H9 (cell line): Measurements from ENCODE around the gene BAIAP2L1. TPM values are rescaled to one million over a fixed set of nuclear protein-coding genes. Genes with fewer than 3 reads are reported as not detected.
A peak's percentile ranks its signal among the peaks of the same experiment; 100 is the strongest.

ENCODE experiments used
- DNase-seq: peaks from one replicate; pipeline ENCODE4 v3.0.0-alpha.2; 2017
- H2AFZ ChIP-seq: one replicate; pipeline ENCODE4 v1.6.1; 2013; ENCODE audit warnings: mild to moderate bottlenecking, low read length, control low read depth, moderate library complexity
- H2AK5ac ChIP-seq: 2 replicates; pipeline ENCODE4 v1.6.1; 2013; ENCODE audit warnings: low read length, control low read depth, mixed read lengths; ENCODE audit not compliant: insufficient read length
- H2BK120ac ChIP-seq: one replicate; pipeline ENCODE4 v1.6.1; 2013; ENCODE audit warnings: low read depth, mild to moderate bottlenecking, low read length, control low read depth, inconsistent platforms; ENCODE audit not compliant: poor library complexity, severe bottlenecking
- H2BK12ac ChIP-seq: 2 replicates; pipeline ENCODE4 v1.6.1; 2013; ENCODE audit warnings: low read length, control low read depth, mixed read lengths, low read depth; ENCODE audit not compliant: insufficient read length
- H2BK15ac ChIP-seq: 2 replicates; pipeline ENCODE4 v1.6.1; 2013; ENCODE audit warnings: low read depth, low read length, control low read depth
- H2BK20ac ChIP-seq: one replicate; pipeline ENCODE4 v1.6.1; 2013; ENCODE audit warnings: low read depth, mild to moderate bottlenecking, low read length, control low read depth, inconsistent platforms; ENCODE audit not compliant: poor library complexity, severe bottlenecking
- H2BK5ac ChIP-seq: 2 replicates; pipeline ENCODE4 v1.6.1; 2013; ENCODE audit warnings: low read length, control low read depth, mixed read lengths; ENCODE audit not compliant: insufficient read length
- H3K14ac ChIP-seq: 2 replicates; pipeline ENCODE4 v1.6.1; 2013; ENCODE audit warnings: low read length, control low read depth; ENCODE audit not compliant: insufficient read depth
- H3K18ac ChIP-seq: 2 replicates; pipeline ENCODE4 v1.6.1; 2013; ENCODE audit warnings: low read depth, mild to moderate bottlenecking, mixed read lengths, low read length, control low read depth; ENCODE audit not compliant: insufficient read length
- H3K23ac ChIP-seq: 2 replicates; pipeline ENCODE4 v1.6.1; 2013; ENCODE audit warnings: low read length, control low read depth, mixed read lengths, low read depth; ENCODE audit not compliant: insufficient read length
- H3K23me2 ChIP-seq: 2 replicates; pipeline ENCODE4 v1.6.1; 2013; ENCODE audit warnings: low read depth, mild to moderate bottlenecking, mixed read lengths, low read length, control low read depth; ENCODE audit not compliant: insufficient read length, poor library complexity, severe bottlenecking
- H3K27ac ChIP-seq: 2 replicates; pipeline ENCODE4 v1.5.1; 2013; ENCODE audit warnings: low read length, control low read depth, mixed read lengths, low read depth; ENCODE audit not compliant: insufficient read length
- H3K27me3 ChIP-seq: 2 replicates; pipeline ENCODE4 v1.6.1; 2013; ENCODE audit warnings: low read length, control low read depth, inconsistent platforms; ENCODE audit not compliant: insufficient read depth
- H3K4ac ChIP-seq: 2 replicates; pipeline ENCODE4 v1.6.1; 2013; ENCODE audit warnings: low read depth, mild to moderate bottlenecking, control low read depth, inconsistent platforms, low read length, moderate library complexity
- H3K4me1 ChIP-seq: 2 replicates; pipeline ENCODE4 v1.6.1; 2013; ENCODE audit warnings: low read length, control low read depth, inconsistent platforms; ENCODE audit not compliant: insufficient read depth
- H3K4me2 ChIP-seq: 2 replicates; pipeline ENCODE4 v1.6.1; 2013; ENCODE audit warnings: low read length, control low read depth, mixed read lengths; ENCODE audit not compliant: insufficient read length, insufficient read depth
- H3K56ac ChIP-seq: 2 replicates; pipeline ENCODE4 v1.6.1; 2013; ENCODE audit warnings: low read depth, mild to moderate bottlenecking, mixed read lengths, low read length, control low read depth; ENCODE audit not compliant: insufficient read length
- H3K79me1 ChIP-seq: 2 replicates; pipeline ENCODE4 v1.6.1; 2013; ENCODE audit warnings: low read depth, mild to moderate bottlenecking, moderate library complexity, low read length, control low read depth, inconsistent platforms; ENCODE audit not compliant: insufficient read depth, poor library complexity, severe bottlenecking
- H3K79me2 ChIP-seq: 2 replicates; pipeline ENCODE4 v1.6.1; 2013; ENCODE audit warnings: low read length, control low read depth, inconsistent platforms; ENCODE audit not compliant: insufficient read depth
- H3K9ac ChIP-seq: 2 replicates; pipeline ENCODE4 v1.6.1; 2013; ENCODE audit warnings: low read length, control low read depth, mixed read lengths; ENCODE audit not compliant: insufficient read length; ENCODE audit errors: extremely low read depth
- H3K9me3 ChIP-seq: one replicate; pipeline ENCODE4 v1.6.1; 2013; ENCODE audit warnings: low read depth, low read length, inconsistent platforms; ENCODE audit not compliant: control insufficient read depth
- H3T11ph ChIP-seq: one replicate; pipeline ENCODE4 v1.6.1; 2013; ENCODE audit warnings: mild to moderate bottlenecking, low read length, control low read depth, inconsistent platforms
- H4K20me1 ChIP-seq: one replicate; pipeline ENCODE4 v1.6.1; 2013; ENCODE audit not compliant: control insufficient read depth, insufficient read length, insufficient read depth
- H4K5ac ChIP-seq: 2 replicates; pipeline ENCODE4 v1.6.1; 2013; ENCODE audit warnings: low read depth, mild to moderate bottlenecking, mixed read lengths, low read length, control low read depth; ENCODE audit not compliant: insufficient read length
- H4K8ac ChIP-seq: replicated peaks from 2 replicates; pipeline ENCODE4 v1.6.1; 2013; ENCODE audit warnings: low read length, control low read depth, mixed read lengths, low read depth; ENCODE audit not compliant: insufficient read length
- H4K91ac ChIP-seq: 2 replicates; pipeline ENCODE4 v1.6.1; 2013; ENCODE audit warnings: low read depth, mild to moderate bottlenecking, moderate library complexity, mixed read lengths, low read length, control low read depth; ENCODE audit not compliant: insufficient read length
- H3K27ac Mint-ChIP-seq, 3 experiments: 2 replicates in 2 of 3; 3 replicates in 1 of 3; pipeline ENCODE4 v1.8.0; 2020 to 2021; ENCODE audit warnings: mixed read lengths in 3 of 3, mild to moderate bottlenecking in 1 of 3, moderate library complexity in 1 of 3
- H3K27me3 Mint-ChIP-seq: 2 replicates; pipeline ENCODE4 v1.8.0; 2021; ENCODE audit warnings: low read depth, mild to moderate bottlenecking, moderate library complexity, mixed read lengths
- H3K36me3 Mint-ChIP-seq, 3 experiments: 2 replicates in 2 of 3; 3 replicates in 1 of 3; pipeline ENCODE4 v1.8.0; 2020 to 2021; ENCODE audit warnings: low read depth in 3 of 3, mixed read lengths in 3 of 3; ENCODE audit not compliant: insufficient read depth in 1 of 3
- H3K4me1 Mint-ChIP-seq, 2 experiments: 2 replicates each; pipeline ENCODE4 v1.8.0; 2020; ENCODE audit warnings: mixed read lengths in 2 of 2
- H3K4me3 Mint-ChIP-seq, 2 experiments: 2 replicates in 1 of 2; 3 replicates in 1 of 2; pipeline ENCODE4 v1.8.0; 2020 to 2021; ENCODE audit warnings: mild to moderate bottlenecking in 2 of 2, mixed read lengths in 2 of 2, moderate library complexity in 1 of 2
- H3K9me3 Mint-ChIP-seq, 2 experiments: 2 replicates in 1 of 2; 3 replicates in 1 of 2; pipeline ENCODE4 v1.8.0; 2020; ENCODE audit warnings: mild to moderate bottlenecking in 2 of 2, mixed read lengths in 2 of 2, moderate library complexity in 1 of 2
- CTCF ChIP-seq: fragments of 200-600 bp; sonication (generic); conservative IDR thresholded peaks from 3 replicates; pipeline ENCODE4 v1.8.0; 2021; ENCODE audit warnings: antibody characterized with exemption, mild to moderate bottlenecking
- WGBS: extraction: QIAGEN DNeasy Blood & Tissue Kit; methylation state at CpG from one replicate; pipeline ENCODE4 v1.1.7; 2013; ENCODE audit warnings: missing lambda C conversion rate, low lambda C conversion rate, mixed read lengths; ENCODE audit not compliant: insufficient read length; ENCODE audit errors: extremely low coverage; 5-methylcytosine and 5-hydroxymethylcytosine counted together
- total RNA-seq: library from RNA; stranded (reverse); gene quantifications from 2 replicates; pipeline ENCODE4 v1.2.1, GENCODE V29; 2021

The BAIAP2L1 gene
- total RNA-seq, 1 experiment from 2014 or later, result 25.9 TPM

- peaks cover 6% of the 10 kb centered on the region for H3K79me1 ChIP-seq
- no peaks in the 10 kb centered on the region for H3K9me3 ChIP-seq
- H3K27ac ChIP-seq, result no peak overlapping the region
- no peak overlapping the region for H3T11ph ChIP-seq
- Mint-ChIP-seq H3K9me3 (no peaks in the 10 kb centered on the region), H3K4me1 (peaks cover 30 to 42% of the 10 kb centered on the region in 2 experiments), H3K27ac (peak overlapping the region in 2 of 3 experiments; percentile 86 to 87; a peak in 2 of 7 replicates), H3K36me3 (peaks cover 8 to 38% (median 30%) of the 10 kb centered on the region in 3 experiments), H3K27me3 (no peaks in the 10 kb centered on the region), H3K4me3 (no peak overlapping the region)
- no peak overlapping the region for H2BK20ac ChIP-seq
- H3K23me2 ChIP-seq, result peaks cover under 1% of the 10 kb centered on the region
- no peaks in the 10 kb centered on the region for H3K27me3 ChIP-seq
- H2AK5ac ChIP-seq, result no peak overlapping the region
- H2BK15ac ChIP-seq, result no peak overlapping the region
- H4K91ac ChIP-seq, result no peak overlapping the region
- H3K9ac ChIP-seq, result no peak overlapping the region
- no peaks in the 10 kb centered on the region for H4K20me1 ChIP-seq
- no CpG with 5 or more reads among the region's 14 CpGs for WGBS
- no peak overlapping the region for H3K18ac ChIP-seq
- no peak overlapping the region for H3K4me2 ChIP-seq
- H3K23ac ChIP-seq, result no peak overlapping the region
- H3K4ac ChIP-seq, result no peak overlapping the region
- H4K8ac ChIP-seq, result no peak overlapping the region
- no peak overlapping the region for H2BK5ac ChIP-seq
- no peak overlapping the region for H4K5ac ChIP-seq
- H3K56ac ChIP-seq, result no peak overlapping the region
- no peak overlapping the region for H2BK120ac ChIP-seq
- no peak overlapping the region for H2BK12ac ChIP-seq
- no peaks in the 10 kb centered on the region; the same call in 1 of the 2 replicates for H3K4me1 ChIP-seq
- H3K79me2 ChIP-seq, result peaks cover 2% of the 10 kb centered on the region; the same call in 1 of the 2 replicates
- peak; percentile 21; the same call in 1 of the 3 replicates for TF ChIP-seq CTCF
- no peak overlapping the region for H3K14ac ChIP-seq
- peak; percentile 92 for DNase-seq
- no peak overlapping the region for H2AFZ ChIP-seq
Observed at GRCh38 chr7:98287486-98287959, 113.4 kb downstream of the BAIAP2L1 start.
